ENCODE results near the gene PKP1. TPM values are rescaled to one million over a fixed set of nuclear protein-coding genes. Genes with fewer than 3 reads are reported as not detected.

The PKP1 gene
- total RNA-seq, 1 experiment from 2014 or later, result not detected

DNA sequence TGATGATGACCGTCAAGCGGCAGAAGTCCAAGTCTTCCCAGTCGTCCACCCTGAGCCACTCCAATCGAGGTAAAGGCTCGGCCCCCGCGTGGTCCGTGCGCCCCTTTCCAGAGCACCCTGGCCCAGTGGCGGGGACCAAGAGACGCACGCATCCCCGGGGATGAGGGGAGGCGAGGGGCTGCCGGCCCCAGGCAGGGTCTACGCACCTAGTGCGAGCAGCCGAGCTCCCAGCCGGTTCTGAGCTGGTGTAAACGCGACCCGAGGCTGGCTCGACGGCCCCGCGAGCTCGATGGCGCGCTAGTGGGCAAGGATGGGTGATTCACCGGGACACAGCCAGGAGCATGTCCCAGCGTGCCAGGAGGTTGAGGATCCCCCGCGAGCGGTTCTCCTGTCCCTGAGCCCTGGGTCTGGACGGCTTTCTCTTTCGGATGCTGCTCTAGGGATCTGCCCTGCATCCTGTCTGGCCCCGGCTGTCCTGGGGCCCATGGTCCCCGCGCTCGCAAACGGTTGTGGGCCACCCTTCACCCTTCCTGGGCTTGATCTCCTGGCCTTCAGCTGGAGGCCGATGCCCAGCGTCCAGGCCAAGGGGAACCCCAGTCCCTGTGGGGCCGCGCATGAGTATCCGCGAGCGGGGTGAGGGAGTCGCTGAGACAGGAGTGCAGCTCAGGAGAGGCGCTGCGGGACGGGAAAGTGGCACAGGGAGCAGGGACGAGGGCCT, 689 bp downstream of the PKP1 start:
- Histone ChIP-seq H3K36me3 (no peaks in the 10 kb centered on the region), H3K27ac (no peak overlapping the region), H3K4me3 (no peak overlapping the region), H3K9me3 (replicated peaks) (no peaks in the 10 kb centered on the region), H3K27me3 (peaks cover 5% of the 10 kb centered on the region; the same call in 1 of the 2 replicates), H3K4me1 (peaks cover 22% of the 10 kb centered on the region)
- no peak for DNase-seq

DNA sequence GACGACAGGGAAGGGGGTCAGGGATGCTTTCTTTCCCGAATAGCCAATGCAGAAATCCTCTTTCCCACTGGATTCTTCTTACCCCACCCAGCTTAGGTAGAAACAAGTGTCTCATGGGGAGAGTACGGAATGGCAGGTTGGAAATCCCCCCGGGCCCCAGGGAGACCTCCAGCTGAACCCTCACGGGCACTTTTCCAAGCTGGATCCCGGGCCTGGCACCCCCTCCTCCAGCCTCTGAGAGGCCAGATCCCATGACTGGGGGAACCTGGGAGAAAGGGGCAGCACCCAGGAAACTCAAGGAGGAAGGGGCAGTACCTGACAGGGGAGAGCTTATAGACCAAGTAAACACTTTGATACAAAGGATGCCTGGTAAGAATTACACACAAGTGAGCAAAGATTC, 1.3 kb downstream of the PKP1 start:
- H3K36me3 ChIP-seq, result no peaks in the 10 kb centered on the region
- H3K27ac ChIP-seq, result no peak overlapping the region
- H3K9me3 ChIP-seq (replicated peaks), result no peaks in the 10 kb centered on the region
- peaks cover 25% of the 10 kb centered on the region for H3K4me1 ChIP-seq
- no peak for DNase-seq
- H3K27me3 ChIP-seq, result peaks cover under 1% of the 10 kb centered on the region; the same call in 1 of the 2 replicates
- H3K4me3 ChIP-seq, result no peak overlapping the region

DNA sequence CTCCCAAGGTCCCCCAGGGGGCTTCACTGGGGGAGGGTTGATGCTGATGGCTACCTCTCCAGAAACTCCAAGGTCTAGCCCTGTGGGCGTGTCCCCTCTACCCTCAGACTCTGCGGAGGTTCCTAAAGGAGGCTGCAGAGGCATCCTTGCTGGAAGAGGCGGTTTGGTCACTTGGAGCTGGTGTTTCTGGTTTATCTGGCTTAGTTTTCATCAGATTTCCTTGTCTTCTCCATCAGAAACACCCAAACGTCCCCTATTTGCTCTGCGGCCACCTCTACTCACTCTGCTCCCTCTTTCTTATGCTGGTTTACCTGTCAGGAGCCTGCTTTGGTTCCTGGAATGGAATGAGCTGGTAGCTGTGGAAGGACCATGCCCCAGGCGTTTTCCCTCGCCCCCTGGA, 2.5 kb downstream of the PKP1 start:
- Histone ChIP-seq H3K4me1 (peaks cover 29% of the 10 kb centered on the region), H3K36me3 (no peaks in the 10 kb centered on the region), H3K4me3 (no peak overlapping the region), H3K27me3 (no peaks in the 10 kb centered on the region; the same call in 1 of the 2 replicates), H3K9me3 (replicated peaks) (no peaks in the 10 kb centered on the region), H3K27ac (no peak overlapping the region)
- DNase-seq, result no peak

DNA sequence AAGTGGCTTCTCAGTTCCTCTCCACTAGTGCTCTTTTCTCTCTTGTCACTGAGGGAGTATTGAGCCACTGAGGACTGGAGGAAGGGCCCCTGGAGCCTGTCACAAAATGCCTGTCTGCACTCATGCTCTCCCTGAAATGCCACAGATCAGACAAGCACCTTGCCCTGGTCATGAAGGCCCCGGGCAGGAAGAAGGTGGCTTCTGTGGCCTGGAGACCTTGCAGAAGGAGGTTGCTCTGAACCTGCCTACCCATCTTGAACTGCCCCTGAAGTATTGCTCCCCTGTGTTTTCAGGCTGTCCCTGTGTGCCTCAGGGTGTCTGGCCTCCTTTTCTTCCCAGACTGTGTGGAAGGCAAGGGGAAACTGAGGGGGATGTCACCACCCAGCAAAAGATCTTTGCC, 3.1 kb downstream of the PKP1 start:
- no peak overlapping the region for H3K27ac ChIP-seq
- no peaks in the 10 kb centered on the region for H3K9me3 ChIP-seq (replicated peaks)
- no peaks in the 10 kb centered on the region for H3K36me3 ChIP-seq
- H3K4me1 ChIP-seq, result peaks cover 29% of the 10 kb centered on the region
- H3K4me3 ChIP-seq, result no peak overlapping the region
- H3K27me3 ChIP-seq, result no peaks in the 10 kb centered on the region; the same call in 1 of the 2 replicates
- DNase-seq, result no peak

DNA sequence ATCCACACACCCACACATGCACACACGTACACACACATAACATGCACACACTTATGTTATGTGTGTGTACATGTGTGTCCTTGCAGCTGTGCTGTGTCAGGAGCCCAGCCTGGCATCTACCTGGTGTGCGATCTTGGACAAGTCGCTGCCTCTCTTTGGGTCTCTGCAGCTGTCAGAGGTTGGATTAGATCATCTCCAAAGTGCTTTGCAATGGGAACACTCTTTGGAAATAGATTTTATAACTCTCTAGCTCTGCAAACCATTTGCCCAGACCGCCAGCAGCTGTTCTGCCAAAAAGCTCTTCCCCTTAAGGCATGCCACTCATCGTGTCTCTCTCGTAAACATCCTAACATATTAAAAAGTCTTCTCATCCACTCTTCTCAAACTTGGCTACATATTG, 4.7 kb downstream of the PKP1 start:
- Histone ChIP-seq H3K27me3 (no peaks in the 10 kb centered on the region), H3K36me3 (no peaks in the 10 kb centered on the region), H3K9me3 (replicated peaks) (no peaks in the 10 kb centered on the region), H3K4me3 (no peak overlapping the region), H3K4me1 (peaks cover 29% of the 10 kb centered on the region), H3K27ac (peak overlapping the region; percentile 34)
- DNase-seq, result peak; percentile 49 to 72

DNA sequence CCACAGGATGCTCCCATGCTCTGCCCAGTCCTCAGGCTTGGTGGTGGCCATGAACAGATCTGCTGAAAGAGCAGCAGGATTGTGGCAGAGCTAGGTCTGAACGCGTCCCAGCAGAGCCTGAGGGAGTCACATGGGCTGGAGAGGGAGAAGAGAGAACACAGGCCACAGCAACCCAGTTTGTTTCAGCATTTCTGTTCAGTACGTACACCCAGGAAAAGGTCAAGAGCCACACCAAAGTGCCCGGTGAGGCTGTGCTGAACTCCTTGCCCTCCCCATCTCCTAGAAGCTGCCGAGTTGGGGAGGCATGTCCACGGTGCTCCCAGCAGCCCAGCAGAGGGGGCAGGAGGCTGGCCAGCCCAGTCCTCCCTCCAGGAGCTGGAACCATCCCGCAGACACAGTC, 5.5 kb downstream of the PKP1 start:
- Histone ChIP-seq H3K27ac (peak overlapping the region; percentile 34), H3K36me3 (no peaks in the 10 kb centered on the region), H3K9me3 (replicated peaks) (no peaks in the 10 kb centered on the region), H3K4me1 (peaks cover 29% of the 10 kb centered on the region), H3K27me3 (no peaks in the 10 kb centered on the region), H3K4me3 (no peak overlapping the region)
- DNase-seq, result no peak

DNA sequence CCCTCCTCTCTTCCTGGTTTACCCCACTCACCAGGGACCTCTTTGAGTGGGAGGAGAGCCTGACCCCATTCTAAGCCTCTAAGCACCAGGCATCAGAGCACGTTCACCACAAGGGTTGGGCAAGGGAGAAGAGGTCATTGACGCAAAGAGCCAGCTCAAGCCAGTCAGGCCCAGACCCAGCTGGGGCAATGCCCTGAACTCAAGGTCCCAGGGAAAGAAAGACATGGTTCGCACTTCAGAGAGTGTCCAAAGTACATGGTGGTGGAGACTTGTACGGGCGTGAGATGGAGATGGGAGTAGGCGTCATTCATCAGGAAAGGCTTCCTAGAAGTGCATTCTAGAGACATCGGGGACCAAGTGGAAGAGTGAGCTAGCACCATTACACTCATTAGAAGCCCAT, 7.2 kb downstream of the PKP1 start:
- no peaks in the 10 kb centered on the region for H3K36me3 ChIP-seq
- H3K4me3 ChIP-seq, result no peak overlapping the region
- no peaks in the 10 kb centered on the region for H3K9me3 ChIP-seq (replicated peaks)
- DNase-seq, result no peak
- no peaks in the 10 kb centered on the region for H3K27me3 ChIP-seq
- peaks cover 42% of the 10 kb centered on the region for H3K4me1 ChIP-seq
- H3K27ac ChIP-seq, result no peak overlapping the region

DNA sequence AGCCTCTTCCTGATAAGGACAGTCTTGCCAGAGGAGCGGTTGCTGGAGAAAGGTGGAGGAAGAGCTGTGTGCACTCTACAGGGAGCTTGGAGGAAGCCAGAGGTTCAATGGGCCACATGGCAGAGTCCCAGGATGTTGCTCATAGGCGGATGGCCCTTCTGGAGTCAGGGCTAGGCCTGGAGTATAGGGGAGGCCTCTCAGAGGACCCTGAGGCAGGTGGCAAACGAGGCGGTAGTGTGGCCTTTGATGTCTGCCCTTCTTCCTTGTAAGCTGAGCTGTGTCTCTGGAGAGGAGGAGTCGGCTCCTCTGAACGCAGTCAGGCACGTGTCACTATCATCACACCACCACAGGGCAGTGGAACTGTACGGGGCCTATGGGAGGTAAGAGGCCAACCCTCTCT, 8.6 kb downstream of the PKP1 start:
- no peaks in the 10 kb centered on the region for H3K27me3 ChIP-seq
- no peaks in the 10 kb centered on the region for H3K9me3 ChIP-seq (replicated peaks)
- H3K36me3 ChIP-seq, result no peaks in the 10 kb centered on the region
- no peak overlapping the region for H3K27ac ChIP-seq
- peaks cover 48% of the 10 kb centered on the region for H3K4me1 ChIP-seq
- DNase-seq, result no peak
- H3K4me3 ChIP-seq, result no peak overlapping the region

DNA sequence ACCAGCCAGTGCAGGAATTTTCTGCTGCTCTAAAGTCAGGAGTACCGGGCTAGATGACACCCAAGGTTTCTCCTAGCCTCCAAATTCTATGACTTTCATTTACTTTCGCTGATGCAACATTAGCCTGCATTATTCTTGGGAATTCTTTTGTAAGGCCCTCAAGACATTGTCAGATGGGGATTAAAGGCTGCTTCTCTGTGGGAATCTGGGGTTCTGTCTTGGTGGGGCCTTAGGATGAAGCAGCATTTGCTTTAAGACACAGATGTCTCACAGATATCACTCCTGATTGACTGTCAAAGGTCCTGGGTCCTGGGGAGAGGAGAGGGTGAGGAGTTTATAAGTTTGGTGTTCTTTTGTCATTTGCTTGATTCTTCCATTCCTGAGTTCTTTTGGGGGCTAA, 11.6 kb downstream of the PKP1 start:
- no peaks in the 10 kb centered on the region for H3K9me3 ChIP-seq (replicated peaks)
- no peak for DNase-seq
- H3K36me3 ChIP-seq, result no peaks in the 10 kb centered on the region
- no peak overlapping the region for H3K4me3 ChIP-seq
- peaks cover 24% of the 10 kb centered on the region for H3K4me1 ChIP-seq
- no peaks in the 10 kb centered on the region for H3K27me3 ChIP-seq
- peak overlapping the region; percentile 50 for H3K27ac ChIP-seq

DNA sequence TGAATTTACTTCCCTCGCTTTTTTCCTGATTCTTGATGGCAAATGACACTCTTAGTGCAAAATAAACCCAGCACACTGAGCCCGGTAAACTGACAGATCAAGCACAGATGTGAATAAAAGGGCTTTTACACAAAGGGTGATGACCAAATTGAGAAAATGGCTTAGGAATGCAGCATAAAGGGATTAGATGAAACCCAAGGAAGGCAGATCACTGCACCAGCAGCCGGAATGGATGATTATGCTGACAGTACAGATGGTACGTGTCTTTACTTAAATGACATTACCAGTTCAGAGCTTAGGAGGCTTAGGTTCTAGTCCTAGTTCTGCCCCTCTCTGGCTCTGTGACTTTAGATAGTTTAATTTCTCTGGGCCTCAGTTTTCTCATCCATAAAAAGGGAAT, 12.0 kb downstream of the PKP1 start:
- no peaks in the 10 kb centered on the region for H3K27me3 ChIP-seq
- H3K27ac ChIP-seq, result peak overlapping the region; percentile 50
- H3K9me3 ChIP-seq (replicated peaks), result no peaks in the 10 kb centered on the region
- DNase-seq, result peak; percentile 52 to 75
- H3K4me3 ChIP-seq, result no peak overlapping the region
- peaks cover 23% of the 10 kb centered on the region for H3K4me1 ChIP-seq
- H3K36me3 ChIP-seq, result no peaks in the 10 kb centered on the region

DNA sequence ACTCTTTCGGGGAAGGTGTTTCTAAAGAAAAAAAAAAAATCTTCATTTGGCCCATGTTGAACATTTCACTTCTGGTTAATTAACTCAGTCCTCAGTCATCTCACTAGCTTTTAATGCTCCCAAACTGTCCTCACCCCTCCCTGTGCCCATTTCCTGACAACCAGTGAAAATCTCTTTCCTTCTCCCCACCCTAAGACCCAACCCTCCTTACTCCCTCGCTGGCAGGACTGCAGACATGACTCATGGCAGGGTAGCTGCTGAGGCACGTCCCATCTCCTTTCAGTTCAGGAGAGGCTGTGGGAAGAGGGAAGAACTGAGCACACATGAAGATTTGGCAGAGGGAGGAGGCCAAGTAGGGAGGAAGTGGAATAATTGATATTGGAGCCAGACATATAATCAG, 12.6 kb downstream of the PKP1 start:
- peak overlapping the region; percentile 50 for H3K27ac ChIP-seq
- no peaks in the 10 kb centered on the region for H3K36me3 ChIP-seq
- H3K27me3 ChIP-seq, result no peaks in the 10 kb centered on the region
- peaks cover 23% of the 10 kb centered on the region for H3K4me1 ChIP-seq
- DNase-seq, result peak; percentile 42 to 46
- no peaks in the 10 kb centered on the region for H3K9me3 ChIP-seq (replicated peaks)
- no peak overlapping the region for H3K4me3 ChIP-seq

DNA sequence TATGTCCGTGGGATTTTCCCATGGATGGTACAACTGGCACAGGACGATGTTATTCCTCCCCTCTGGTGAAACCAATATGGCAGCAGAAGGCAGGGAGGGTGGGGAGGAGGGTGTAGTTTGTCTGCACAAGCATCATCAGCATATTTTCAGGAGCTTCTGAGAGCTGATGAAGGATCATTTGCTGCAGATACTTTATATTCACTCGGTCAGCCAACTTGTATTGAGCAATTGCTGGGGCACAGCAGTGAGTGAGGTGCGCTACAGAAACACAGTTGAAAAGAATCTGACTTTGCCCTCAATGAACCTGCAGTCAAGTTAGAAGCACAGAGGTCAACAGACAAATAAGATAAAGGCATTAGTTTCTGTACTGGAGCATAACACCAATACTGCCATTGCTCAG, 13.0 kb downstream of the PKP1 start:
- no peak overlapping the region for H3K27ac ChIP-seq
- no peaks in the 10 kb centered on the region for H3K27me3 ChIP-seq

DNA sequence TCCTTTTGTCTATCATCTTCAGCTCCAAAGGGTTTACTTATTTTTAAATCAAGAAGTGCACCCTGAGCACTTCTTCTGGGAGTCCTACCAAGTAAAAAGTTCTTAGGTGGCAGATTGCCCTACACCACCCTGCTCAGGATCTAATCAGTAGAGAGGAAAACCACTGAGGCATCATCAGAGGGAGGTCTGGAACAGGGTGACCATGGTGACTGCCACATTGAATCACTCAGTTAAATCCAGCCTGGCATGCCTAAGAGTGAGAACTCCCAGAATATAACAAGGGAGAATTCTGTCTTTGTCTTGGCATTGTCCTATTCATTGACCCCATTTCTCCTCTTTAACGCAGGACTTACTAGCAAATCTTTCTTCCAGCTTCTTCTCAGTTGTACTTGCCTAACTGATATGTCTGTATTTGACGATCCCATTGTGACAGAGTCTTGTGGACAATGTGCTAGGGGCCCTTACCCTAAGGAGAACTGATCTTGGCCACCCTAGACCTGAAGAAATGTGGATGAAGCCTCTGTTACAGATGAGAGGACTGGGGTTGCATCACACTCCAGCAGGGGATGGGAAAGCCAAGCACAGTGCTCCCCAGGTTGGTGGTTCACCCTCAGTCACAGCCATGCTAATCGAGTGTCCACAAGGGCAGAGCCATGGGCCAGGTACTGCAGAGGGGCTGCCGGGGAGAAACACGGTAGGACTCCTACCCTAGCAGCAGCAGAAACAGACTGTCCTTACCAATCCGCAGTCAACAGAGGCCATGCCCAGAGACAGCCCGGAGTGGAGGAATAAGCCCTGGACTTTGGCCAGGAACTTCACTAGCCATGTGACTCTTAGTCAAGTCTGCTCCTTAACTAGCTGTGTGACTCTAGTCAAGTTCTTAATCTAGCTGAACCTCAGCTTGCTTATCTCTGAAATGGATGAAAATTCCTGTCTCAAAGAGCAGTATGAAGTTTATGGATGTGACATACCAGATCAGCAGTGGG, 15.4 kb downstream of the PKP1 start:
- Histone ChIP-seq H3K4me1 (peaks cover 30% of the 10 kb centered on the region), H3K4me3 (no peak overlapping the region), H3K9me3 (replicated peaks) (no peaks in the 10 kb centered on the region), H3K36me3 (no peaks in the 10 kb centered on the region), H3K27me3 (no peaks in the 10 kb centered on the region), H3K27ac (no peak overlapping the region)
- no peak for DNase-seq

More for the DNA sequence above, 13.0 kb downstream of the PKP1 start:
- DNase-seq, result no peak
- Histone ChIP-seq H3K4me3 (no peak overlapping the region), H3K9me3 (replicated peaks) (no peaks in the 10 kb centered on the region), H3K4me1 (peaks cover 23% of the 10 kb centered on the region), H3K36me3 (no peaks in the 10 kb centered on the region)

DNA sequence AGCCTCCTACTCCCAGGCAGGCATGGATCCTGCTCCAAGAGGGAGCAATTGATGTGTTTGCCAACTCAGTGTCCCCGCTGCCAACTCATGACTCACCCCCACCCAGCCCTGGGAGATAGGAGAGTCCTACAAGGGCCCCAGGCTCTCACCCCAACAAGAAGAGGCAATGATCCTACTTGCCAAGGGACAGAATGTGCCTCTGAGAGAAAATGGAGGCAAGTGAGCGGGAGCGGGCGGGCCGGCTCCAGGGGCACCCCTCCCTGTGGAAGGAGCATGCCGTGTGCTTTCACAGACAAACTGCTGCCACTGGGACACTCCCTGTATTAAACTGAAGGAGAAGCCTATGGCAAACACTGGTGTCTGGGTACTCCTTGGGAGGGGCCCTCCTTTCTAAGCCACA, 16.7 kb downstream of the PKP1 start:
- peaks cover 22% of the 10 kb centered on the region for H3K4me1 ChIP-seq
- no peaks in the 10 kb centered on the region for H3K36me3 ChIP-seq
- no peak overlapping the region for H3K27ac ChIP-seq
- no peaks in the 10 kb centered on the region for H3K27me3 ChIP-seq
- no peak for DNase-seq
- H3K4me3 ChIP-seq, result no peak overlapping the region
- no peaks in the 10 kb centered on the region for H3K9me3 ChIP-seq (replicated peaks)

DNA sequence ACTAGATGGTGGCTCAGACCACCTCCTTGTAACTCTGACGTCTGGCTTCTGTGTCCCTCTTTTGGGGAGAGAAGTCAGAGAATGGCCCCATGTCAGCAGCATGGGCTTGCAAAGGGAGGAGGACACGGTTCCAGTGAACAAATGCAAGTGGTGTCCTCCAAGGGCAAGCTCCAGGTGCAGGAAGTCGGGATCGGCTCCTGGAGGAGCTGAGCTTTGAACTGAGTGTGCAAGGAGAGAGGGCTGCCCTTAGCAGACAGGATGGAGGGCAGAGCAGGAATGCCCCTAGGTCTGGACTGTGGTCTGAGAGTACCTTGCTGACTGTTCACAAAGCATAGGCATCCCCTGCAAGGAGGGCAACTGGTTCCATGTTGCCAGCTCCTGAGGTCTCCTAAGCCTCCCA, 17.3 kb downstream of the PKP1 start:
- Histone ChIP-seq H3K27ac (no peak overlapping the region), H3K27me3 (no peaks in the 10 kb centered on the region)

More for the DNA sequence above, 17.3 kb downstream of the PKP1 start:
- Histone ChIP-seq H3K36me3 (no peaks in the 10 kb centered on the region), H3K9me3 (replicated peaks) (no peaks in the 10 kb centered on the region), H3K4me3 (no peak overlapping the region), H3K4me1 (peaks cover 15% of the 10 kb centered on the region)
- DNase-seq, result no peak
